Adrenal gland (tissue), 12 donors: Measurements from ENCODE around the gene LCE1A. TPM values are rescaled to one million over a fixed set of nuclear protein-coding genes. Genes with fewer than 3 reads are reported as not detected.

Source experiments
- DNase-seq, 7 donors: peaks; one replicate each; pipeline ENCODE4 v3.0.0-alpha.2; 2019 to 2020
- H3K27ac ChIP-seq, 5 donors: fragments of 200-600 bp; sonication (generic) in 4 of 5; 1 replicate in 3 of 5; 2 replicates in 2 of 5; pipeline versions ENCODE4 v1.5.1 to v1.8.0; 2016 to 2020; ENCODE audit warnings: mild to moderate bottlenecking in 1 of 5
- H3K27me3 ChIP-seq: fragments of 200-600 bp; 2 replicates; pipeline ENCODE4 v1.8.0; 2021
- H3K36me3 ChIP-seq, 2 donors: fragments of 200-600 bp; replicated peaks in 1 of 2; 1 replicate in 1 of 2; 2 replicates in 1 of 2; pipeline versions ENCODE4 v1.5.1 to v1.8.0; 2018 to 2022
- H3K4me1 ChIP-seq, 2 donors: fragments of 200-600 bp; replicated peaks in 1 of 2; 1 replicate in 1 of 2; 2 replicates in 1 of 2; pipeline versions ENCODE4 v1.5.1 to v1.8.0; 2018 to 2021
- H3K4me3 ChIP-seq, 4 donors: fragments of 200-600 bp; sonication (generic) in 3 of 4; one replicate each; pipeline ENCODE4 v1.5.1; 2016 to 2018
- H3K9me3 ChIP-seq, 3 donors: fragments of 200-600 bp; sonication (generic) in 1 of 3; replicated peaks in 1 of 3; 1 replicate in 2 of 3; 2 replicates in 1 of 3; pipeline versions ENCODE4 v1.5.1 to v1.8.0; 2016 to 2021
- CTCF ChIP-seq, 6 experiments: fragments of 450-650 bp in 4 of 6; fragments of 200-600 bp in 2 of 6; sonication (generic) in 1 of 6; IDR thresholded peaks; 1 replicate in 5 of 6; 2 replicates in 1 of 6; pipeline versions ENCODE4 v1.5.1 to v1.8.0; 2016 to 2021; ENCODE audit warnings: antibody characterized with exemption in 6 of 6, mild to moderate bottlenecking in 2 of 6, moderate library complexity in 1 of 6
- POLR2A ChIP-seq, 2 donors: fragments of 450-650 bp; IDR thresholded peaks; one replicate each; pipeline ENCODE4 v1.6.1; 2017; ENCODE audit warnings: antibody characterized with exemption in 2 of 2, mild to moderate bottlenecking in 2 of 2, moderate library complexity in 1 of 2
- WGBS, 4 donors: extraction: QIAGEN DNeasy Blood & Tissue Kit in 2 of 4; methylation state at CpG; one replicate each; pipeline versions ENCODE4 v1.1.5 to v1.1.7; 2013 to 2017; 5-methylcytosine and 5-hydroxymethylcytosine counted together
- intact Hi-C, 2 donors: fragments of 100-400 bp; cut with DNase I; formaldehyde crosslinking; loops; one replicate each; pipeline versions ENCODE4 v1.14.1 to v1.15.0; 2022 to 2023
- polyA plus RNA-seq, 3 donors: library from polyadenylated mRNA; stranded (reverse); fragments of 200-250 nt in 2 of 3; fragments of 350-450 nt in 1 of 3; fragmentation: Illumina TruSeq in 1 of 3; extraction: RNeasy Lipid Tissue Mini Kit (QIAGEN cat#74804) in 1 of 3; gene quantifications; one replicate each; pipeline ENCODE4 v1.2.3, GENCODE V29; 2013 to 2014
- total RNA-seq, 9 donors: library from RNA; depleted of rRNA in 4 of 9; stranded (reverse); fragments of >200 nt in 4 of 9; fragments of 120-200 nt in 1 of 9; fragmentation: NEBNext Ultra II Directional in 1 of 9; extraction: Animal tissue kit (Norgen Biotek cat#: 25700) in 1 of 9; gene quantifications; one replicate each; pipeline versions ENCODE4 v1.1.0 to v1.2.4, GENCODE V29; 2013 to 2023
- donor health status: healthy with polysubstance abuse.
- donor health status: Bipolar disorder and iron deficiency.
- donor health status: DM: yes; HTN: yes; CAD: no.
- donor health status: DM: no; HTN: no; CAD: no.
- donor health status: DM: no; HTN: no; CAD: no.
- donor health status: DM: yes; HTN: yes; CAD: no.

Gene LCE1A
- total and polyA plus RNA-seq, 12 donors = not detected

- DNase-seq = no peak
- Histone ChIP-seq H3K27ac (no peak overlapping the region), H3K4me1 (no peaks in the 10 kb centered on the region), H3K36me3 (no peaks in the 10 kb centered on the region), H3K27me3 (no peaks in the 10 kb centered on the region), H3K4me3 (no peak overlapping the region), H3K9me3 (no peaks in the 10 kb centered on the region)
- WGBS, 4 donors = 81 to 86% (median 84%) methylated on average over 5 to 6 of the region's 6 CpGs
- TF ChIP-seq CTCF (IDR thresholded peaks at IDR 0.05) (no peak), POLR2A (IDR thresholded peaks at IDR 0.05) (no peak)
- intact Hi-C loops = loop anchor here in 1 of 2 donors (10.0 kb wide), 1 partner anchor 353 kb away; no protein-coding TSS in a partner anchor
These were observed 44.5 kb downstream of the LCE1A start for GRCh38 chr1:152871731-152872126.

- H3K36me3 ChIP-seq = no peaks in the 10 kb centered on the region
- DNase-seq = no peak
- intact Hi-C loops = loop anchor here in 1 of 2 donors (10.0 kb wide), 1 partner anchor 351 kb away; no protein-coding TSS in a partner anchor
- no peaks in the 10 kb centered on the region for H3K9me3 ChIP-seq
- TF ChIP-seq POLR2A (IDR thresholded peaks at IDR 0.05) = no peak
- TF ChIP-seq CTCF (IDR thresholded peaks at IDR 0.05) = no peak
- H3K4me3 ChIP-seq = no peak overlapping the region
- H3K27ac ChIP-seq = no peak overlapping the region
- no peaks in the 10 kb centered on the region for H3K4me1 ChIP-seq
- H3K27me3 ChIP-seq = no peaks in the 10 kb centered on the region
These were observed 46.2 kb downstream of the LCE1A start for GRCh38 chr1:152873495-152873894.

- H3K4me1 ChIP-seq = no peaks in the 10 kb centered on the region
- H3K27ac ChIP-seq = no peak overlapping the region
- no peak overlapping the region for H3K4me3 ChIP-seq
- TF ChIP-seq POLR2A (IDR thresholded peaks at IDR 0.05) = no peak
- no peak for TF ChIP-seq CTCF (IDR thresholded peaks at IDR 0.05)
- H3K9me3 ChIP-seq = no peaks in the 10 kb centered on the region
- 64 to 86% (median 78%) methylated on average over 1 of the region's 1 CpG for WGBS, 4 donors
- no peak for DNase-seq
- no peaks in the 10 kb centered on the region for H3K27me3 ChIP-seq
- H3K36me3 ChIP-seq = no peaks in the 10 kb centered on the region
- intact Hi-C loops = loop anchor here in 1 of 2 donors (10.0 kb wide), 1 partner anchor 348 kb away; no protein-coding TSS in a partner anchor
These were observed 49.6 kb downstream of the LCE1A start for GRCh38 chr1:152876827-152877226.

Other genes with a start within 250 kb of the LCE1A start
- not detected for gene LCE3D, start 247.0 kb upstream of the LCE1A start, total RNA-seq
- not detected for gene LCE3D, start 247.0 kb upstream of the LCE1A start, polyA plus RNA-seq
- gene LCE3C, start 227.2 kb upstream of the LCE1A start, total RNA-seq = not detected
- gene LCE3C, start 227.2 kb upstream of the LCE1A start, polyA plus RNA-seq = not detected
- gene LCE3B, start 213.7 kb upstream of the LCE1A start, total RNA-seq = not detected
- not detected for gene LCE3B, start 213.7 kb upstream of the LCE1A start, polyA plus RNA-seq
- not detected for gene LCE3A, start 204.4 kb upstream of the LCE1A start, total RNA-seq
- not detected for gene LCE3A, start 204.4 kb upstream of the LCE1A start, polyA plus RNA-seq
- not detected for gene LCE2D, start 164.1 kb upstream of the LCE1A start, total RNA-seq
- gene LCE2D, start 164.1 kb upstream of the LCE1A start, polyA plus RNA-seq = not detected
- gene LCE2C, start 152.2 kb upstream of the LCE1A start, total RNA-seq = not detected
- not detected for gene LCE2C, start 152.2 kb upstream of the LCE1A start, polyA plus RNA-seq
- not detected for gene LCE2B, start 141.3 kb upstream of the LCE1A start, total RNA-seq
- gene LCE2B, start 141.3 kb upstream of the LCE1A start, polyA plus RNA-seq = not detected
- not detected for gene LCE2A, start 129.1 kb upstream of the LCE1A start, total RNA-seq
- not detected for gene LCE2A, start 129.1 kb upstream of the LCE1A start, polyA plus RNA-seq
- not detected for gene LCE4A, start 119.3 kb upstream of the LCE1A start, total RNA-seq
- not detected for gene LCE4A, start 119.3 kb upstream of the LCE1A start, polyA plus RNA-seq
- gene KPRP, start 69.4 kb upstream of the LCE1A start, total RNA-seq = not detected
- gene KPRP, start 69.4 kb upstream of the LCE1A start, polyA plus RNA-seq = not detected
- not detected for gene LCE1F, start 52.3 kb upstream of the LCE1A start, total RNA-seq
- not detected for gene LCE1F, start 52.3 kb upstream of the LCE1A start, polyA plus RNA-seq
- gene LCE1E, start 41.2 kb upstream of the LCE1A start, total RNA-seq = not detected
- gene LCE1E, start 41.2 kb upstream of the LCE1A start, polyA plus RNA-seq = not detected
- gene LCE1D, start 30.8 kb upstream of the LCE1A start, total RNA-seq = not detected
- gene LCE1D, start 30.8 kb upstream of the LCE1A start, polyA plus RNA-seq = not detected
- not detected for gene LCE1C, start 20.8 kb upstream of the LCE1A start, total RNA-seq
- not detected for gene LCE1C, start 20.8 kb upstream of the LCE1A start, polyA plus RNA-seq
- gene LCE1B, start 15.5 kb upstream of the LCE1A start, total RNA-seq = not detected
- not detected for gene LCE1B, start 15.5 kb upstream of the LCE1A start, polyA plus RNA-seq
- gene LCE6A, start 15.4 kb downstream of the LCE1A start, total RNA-seq = not detected
- not detected for gene LCE6A, start 15.4 kb downstream of the LCE1A start, polyA plus RNA-seq
- gene LCE7A, start 32.5 kb downstream of the LCE1A start, total RNA-seq = not detected
- not detected for gene LCE7A, start 32.5 kb downstream of the LCE1A start, polyA plus RNA-seq
- not detected for gene SMCP, start 50.8 kb downstream of the LCE1A start, total RNA-seq
- gene SMCP, start 50.8 kb downstream of the LCE1A start, polyA plus RNA-seq = not detected
- gene IVL, start 81.1 kb downstream of the LCE1A start, total RNA-seq = not detected
- gene IVL, start 81.1 kb downstream of the LCE1A start, polyA plus RNA-seq = under 1 TPM in 2 of 3 donors, not detected in 1; 0.16 to 0.30 TPM
- gene SPRR5, start 119.7 kb downstream of the LCE1A start, total RNA-seq = not detected
- gene SPRR5, start 119.7 kb downstream of the LCE1A start, polyA plus RNA-seq = not detected
- gene SPRR4, start 143.2 kb downstream of the LCE1A start, total RNA-seq = not detected
- gene SPRR4, start 143.2 kb downstream of the LCE1A start, polyA plus RNA-seq = not detected
- gene SPRR1A, start 156.6 kb downstream of the LCE1A start, total RNA-seq = not detected
- gene SPRR1A, start 156.6 kb downstream of the LCE1A start, polyA plus RNA-seq = not detected
- gene SPRR3, start 174.3 kb downstream of the LCE1A start, total RNA-seq = under 1 TPM in 1 of 9 donors, not detected in 8; 0.67 TPM
- gene SPRR3, start 174.3 kb downstream of the LCE1A start, polyA plus RNA-seq = 1 to 10 TPM; 2.2 to 6.1 (median 2.9) TPM
- gene SPRR1B, start 203.7 kb downstream of the LCE1A start, total RNA-seq = under 1 TPM in 1 of 9 donors, not detected in 8; 0.74 TPM
- gene SPRR1B, start 203.7 kb downstream of the LCE1A start, polyA plus RNA-seq = under 1 TPM in 2 of 3 donors, not detected in 1; 0.74 to 0.80 TPM
- gene SPRR2D, start 213.6 kb downstream of the LCE1A start, total RNA-seq = not detected
- gene SPRR2D, start 213.6 kb downstream of the LCE1A start, polyA plus RNA-seq = under 1 TPM in 2 of 3 donors, not detected in 1; 0.71 to 0.88 TPM
- gene SPRR2A, start 230.0 kb downstream of the LCE1A start, total RNA-seq = not detected
- under 1 TPM in 2 of 3 donors, not detected in 1; 0.97 to 0.98 TPM for gene SPRR2A, start 230.0 kb downstream of the LCE1A start, polyA plus RNA-seq
- under 1 TPM in 1 of 9 donors, not detected in 8; 0.50 TPM for gene SPRR2B, start 244.1 kb downstream of the LCE1A start, total RNA-seq
- not detected for gene SPRR2B, start 244.1 kb downstream of the LCE1A start, polyA plus RNA-seq